Measurements from ENCODE around the gene KRTAP4-5. TPM values are rescaled to one million over a fixed set of nuclear protein-coding genes. Genes with fewer than 3 reads are reported as not detected.
"Not testable (repeated sequence)": the region's sequence is repeated elsewhere in the genome, so short reads cannot be mapped to it uniquely, and the experiment has no call there.

KRTAP4-5 gene
- total RNA-seq: not detected
- polyA plus RNA-seq: not detected
- long read RNA-seq, donor 1: 0 reads
- long read RNA-seq, donor 2: 0 reads
- long read RNA-seq, donor 3: 0 reads

DNA sequence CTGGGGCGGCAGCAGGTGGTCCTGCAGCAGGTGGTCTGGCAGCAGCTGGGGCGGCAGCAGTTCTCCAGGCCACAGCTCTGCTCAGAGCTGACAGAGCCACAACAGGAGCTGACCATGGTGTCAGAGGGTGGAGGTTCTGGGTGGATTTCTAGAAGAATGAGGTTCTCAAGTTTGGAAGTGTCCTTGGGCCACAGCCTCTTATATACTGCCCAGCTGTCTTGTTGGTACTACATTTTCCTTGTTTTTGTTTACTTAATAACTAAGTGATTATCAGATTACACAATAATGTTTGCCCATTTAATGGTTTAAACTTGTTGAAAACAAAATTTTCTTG, at the start of gene KRTAP4-5:
Gene KRTAP4-5 (minus strand): TSS at position 174 of the 334 bp plus-strand sequence. CDS start 58 bp downstream, at position 116.
- Histone ChIP-seq H3K36me3 (no peaks in the 10 kb centered on the region), H3K9me3 (no peaks in the 10 kb centered on the region), H3K27ac (no peak within 1 kb of the TSS), H3K4me3 (no peak within 1 kb of the TSS), H3K4me1 (ENCODE audit: insufficient read depth) (no peaks in the 10 kb centered on the region), H3K27me3 (no peaks in the 10 kb centered on the region)
- DNase-seq: no peak
- TF ChIP-seq EP300 (IDR thresholded peaks at IDR 0.05) (no peak), POLR2A (IDR thresholded peaks at IDR 0.05) (no peak)
- TF ChIP-seq, protein P1, sequence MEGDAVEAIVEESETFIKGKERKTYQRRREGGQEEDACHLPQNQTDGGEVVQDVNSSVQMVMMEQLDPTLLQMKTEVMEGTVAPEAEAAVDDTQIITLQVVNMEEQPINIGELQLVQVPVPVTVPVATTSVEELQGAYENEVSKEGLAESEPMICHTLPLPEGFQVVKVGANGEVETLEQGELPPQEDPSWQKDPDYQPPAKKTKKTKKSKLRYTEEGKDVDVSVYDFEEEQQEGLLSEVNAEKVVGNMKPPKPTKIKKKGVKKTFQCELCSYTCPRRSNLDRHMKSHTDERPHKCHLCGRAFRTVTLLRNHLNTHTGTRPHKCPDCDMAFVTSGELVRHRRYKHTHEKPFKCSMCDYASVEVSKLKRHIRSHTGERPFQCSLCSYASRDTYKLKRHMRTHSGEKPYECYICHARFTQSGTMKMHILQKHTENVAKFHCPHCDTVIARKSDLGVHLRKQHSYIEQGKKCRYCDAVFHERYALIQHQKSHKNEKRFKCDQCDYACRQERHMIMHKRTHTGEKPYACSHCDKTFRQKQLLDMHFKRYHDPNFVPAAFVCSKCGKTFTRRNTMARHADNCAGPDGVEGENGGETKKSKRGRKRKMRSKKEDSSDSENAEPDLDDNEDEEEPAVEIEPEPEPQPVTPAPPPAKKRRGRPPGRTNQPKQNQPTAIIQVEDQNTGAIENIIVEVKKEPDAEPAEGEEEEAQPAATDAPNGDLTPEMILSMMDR (IDR thresholded peaks at IDR 0.05): no peak
- 48 to 56% (median 50%) methylated on average over 2 of the region's 2 CpGs for WGBS, 3 donors
- intact Hi-C loops (cut with DNase I): no loop called here

DNA sequence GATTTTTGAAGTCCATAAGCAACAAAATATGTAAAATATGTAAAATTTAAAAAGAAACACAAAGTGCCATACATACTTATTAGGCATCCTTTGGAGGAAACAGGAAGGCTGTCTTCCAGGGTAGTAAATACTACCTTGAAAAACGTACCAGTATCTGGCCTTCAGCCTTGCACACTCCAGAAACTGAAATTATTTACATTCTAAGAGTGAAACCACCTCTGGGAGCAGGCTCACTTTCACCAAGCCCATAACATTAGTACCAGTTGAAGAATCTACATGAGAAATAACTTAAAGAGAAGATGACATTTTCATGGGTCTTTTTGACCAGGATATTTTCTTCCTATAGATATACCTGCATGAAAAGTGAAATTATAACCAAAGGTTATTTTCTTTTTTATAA, 46.4 kb upstream of the KRTAP4-5 start:
- no peak for DNase-seq

DNA sequence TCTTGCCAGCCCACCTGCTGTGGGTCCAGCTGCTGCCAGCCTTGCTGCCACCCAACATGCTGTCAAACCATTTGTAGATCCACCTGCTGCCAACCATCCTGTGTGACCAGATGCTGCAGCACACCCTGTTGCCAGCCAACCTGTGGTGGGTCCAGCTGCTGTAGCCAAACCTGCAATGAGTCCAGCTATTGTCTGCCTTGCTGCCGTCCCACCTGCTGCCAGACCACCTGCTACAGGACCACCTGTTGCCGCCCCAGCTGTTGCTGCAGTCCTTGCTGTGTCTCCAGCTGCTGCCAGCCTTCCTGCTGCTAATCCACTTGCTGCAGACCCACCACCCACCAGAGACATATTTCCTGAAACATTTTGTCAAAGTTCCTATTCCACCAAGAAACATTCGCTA, 40.7 kb upstream of the KRTAP4-5 start:
- DNase-seq: no peak
- intact Hi-C loops (cut with DNase I): no loop called here
- H3K27me3 ChIP-seq: no peaks in the 10 kb centered on the region
- H3K27ac ChIP-seq: no peak overlapping the region
- no peaks in the 10 kb centered on the region for H3K36me3 ChIP-seq
- H3K4me1 ChIP-seq (ENCODE audit: insufficient read depth): no peaks in the 10 kb centered on the region
- no peaks in the 10 kb centered on the region for H3K9me3 ChIP-seq
- H3K4me3 ChIP-seq: no peak overlapping the region
- TF ChIP-seq EP300 (IDR thresholded peaks at IDR 0.05) (no peak), POLR2A (IDR thresholded peaks at IDR 0.05) (no peak)
- TF ChIP-seq, protein P1 (IDR thresholded peaks at IDR 0.05): no peak
- whole genome bisulfite sequencing, 3 donors: 86 to 90% (median 86%) methylated on average over 3 of the region's 3 CpGs

More for the DNA sequence above, 46.4 kb upstream of the KRTAP4-5 start:
- Histone ChIP-seq H3K36me3 (no peaks in the 10 kb centered on the region), H3K4me3 (no peak overlapping the region), H3K27me3 (no peaks in the 10 kb centered on the region), H3K9me3 (no peaks in the 10 kb centered on the region), H3K4me1 (ENCODE audit: insufficient read depth) (no peaks in the 10 kb centered on the region), H3K27ac (no peak overlapping the region)
- TF ChIP-seq, protein P1 (IDR thresholded peaks at IDR 0.05): no peak
- no peak for TF ChIP-seq POLR2A (IDR thresholded peaks at IDR 0.05)
- no peak for TF ChIP-seq EP300 (IDR thresholded peaks at IDR 0.05)
- intact Hi-C loops (cut with DNase I): no loop called here
- 0 to 11% (median 0%) methylated on average over 1 of the region's 1 CpG for WGBS, 3 donors

- intact Hi-C loops (cut with DNase I): not testable (repeated sequence)
- 68 to 91% (median 82%) methylated on average over 1 of the region's 1 CpG for WGBS, 3 donors
Observed at GRCh38 chr17:41189837-41190318, 40.3 kb upstream of the KRTAP4-5 start, which contains the start of gene KRTAP9-1. Gene KRTAP9-1 (plus strand): TSS chr17:41189887. CDS start chr17:41189887, 0 bp downstream.

DNA sequence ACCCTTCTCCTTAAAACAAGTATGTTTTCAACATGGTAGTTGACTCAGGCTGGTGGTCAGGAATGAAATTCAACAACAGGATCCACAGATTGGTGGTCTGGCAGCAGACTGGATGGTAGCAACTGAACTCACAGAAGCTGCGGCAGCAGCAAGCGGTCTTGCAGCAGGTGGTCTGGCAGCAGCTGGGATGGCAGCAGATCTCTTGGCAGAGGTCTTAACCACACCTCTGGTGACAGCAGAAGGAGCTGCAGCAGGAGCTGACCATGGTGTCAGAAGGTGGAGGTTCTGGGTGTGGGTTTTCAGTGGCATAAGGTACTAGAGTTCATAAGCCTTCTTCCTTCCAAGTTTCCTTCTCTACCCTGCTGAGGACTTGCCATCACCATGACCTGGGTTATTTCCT, 37.2 kb upstream of the KRTAP4-5 start:
- 76 to 79% (median 78%) methylated on average over 2 of the region's 2 CpGs for WGBS, 3 donors
- TF ChIP-seq EP300 (IDR thresholded peaks at IDR 0.05) (no peak), POLR2A (IDR thresholded peaks at IDR 0.05) (no peak)
- TF ChIP-seq, protein P1 (IDR thresholded peaks at IDR 0.05): no peak
- H3K27me3 ChIP-seq: no peaks in the 10 kb centered on the region
- intact Hi-C loops (cut with DNase I): no loop called here
- H3K4me1 ChIP-seq (ENCODE audit: insufficient read depth): no peaks in the 10 kb centered on the region
- DNase-seq: no peak
- H3K9me3 ChIP-seq: no peaks in the 10 kb centered on the region
- H3K27ac ChIP-seq: no peak overlapping the region
- H3K36me3 ChIP-seq: no peaks in the 10 kb centered on the region
- H3K4me3 ChIP-seq: no peak overlapping the region

More at GRCh38 chr17:41189837-41190318, 40.3 kb upstream of the KRTAP4-5 start, which contains the start of gene KRTAP9-1:
- not testable (repeated sequence) for H3K36me3 ChIP-seq; H3K9me3 ChIP-seq; H3K4me3 ChIP-seq; DNase-seq; H3K4me1 ChIP-seq (ENCODE audit: insufficient read depth); H3K27ac ChIP-seq; H3K27me3 ChIP-seq
